Stimulated activated CD8-positive, alpha-beta memory T cell treated with anti-CD3 and anti-CD28 coated beads, Interleukin-2, amount 100 ng/mL, for 48 hours (primary cell): ENCODE measurements around the gene C20orf144.
"Not testable (repeated sequence)": the region's sequence is repeated elsewhere in the genome, so short reads cannot be mapped to it uniquely, and the experiment has no call there.

Experiments used
- DNase-seq, 2 donors: peaks; one replicate each; pipeline ENCODE4 v3.0.0-alpha.2; 2020; ENCODE audit warnings: low read depth in 2 of 2

Gene C20orf144

GRCh38 chr20:33693741-33694638, 31.9 kb downstream of the C20orf144 start:
- no peak for DNase-seq

- no peak for DNase-seq
These were observed 32.5 kb downstream of the C20orf144 start for GRCh38 chr20:33694639-33695012.

GRCh38 chr20:33696448-33696847, 34.3 kb downstream of the C20orf144 start:
- no peak for DNase-seq

- DNase-seq, result no peak
These were observed 35.0 kb downstream of the C20orf144 start for GRCh38 chr20:33697129-33697528.

GRCh38 chr20:33698966-33699365, 36.8 kb downstream of the C20orf144 start:
- not testable (repeated sequence) for DNase-seq

GRCh38 chr20:33700696-33701441, 38.7 kb downstream of the C20orf144 start:
- DNase-seq, result not testable (repeated sequence)

- no peak for DNase-seq
These were observed 39.7 kb downstream of the C20orf144 start for GRCh38 chr20:33701629-33702450.

GRCh38 chr20:33702861-33703260, 40.7 kb downstream of the C20orf144 start:
- DNase-seq, result no peak

- no peak for DNase-seq
These were observed 41.5 kb downstream of the C20orf144 start for GRCh38 chr20:33703498-33704137.

GRCh38 chr20:33704197-33704924, 42.2 kb downstream of the C20orf144 start:
- DNase-seq, result no peak

GRCh38 chr20:33707668-33708067, 45.5 kb downstream of the C20orf144 start:
- DNase-seq, result no peak

GRCh38 chr20:33709398-33709797, 47.3 kb downstream of the C20orf144 start:
- DNase-seq, result no peak

- DNase-seq, result no peak
These were observed 47.9 kb downstream of the C20orf144 start for GRCh38 chr20:33709905-33710541.

GRCh38 chr20:33710681-33711445, 48.7 kb downstream of the C20orf144 start:
- DNase-seq, result no peak

- no peak for DNase-seq
These were observed 49.3 kb downstream of the C20orf144 start for GRCh38 chr20:33711446-33711738.
